ENCODE data around the gene SYNDIG1L.

DNA sequence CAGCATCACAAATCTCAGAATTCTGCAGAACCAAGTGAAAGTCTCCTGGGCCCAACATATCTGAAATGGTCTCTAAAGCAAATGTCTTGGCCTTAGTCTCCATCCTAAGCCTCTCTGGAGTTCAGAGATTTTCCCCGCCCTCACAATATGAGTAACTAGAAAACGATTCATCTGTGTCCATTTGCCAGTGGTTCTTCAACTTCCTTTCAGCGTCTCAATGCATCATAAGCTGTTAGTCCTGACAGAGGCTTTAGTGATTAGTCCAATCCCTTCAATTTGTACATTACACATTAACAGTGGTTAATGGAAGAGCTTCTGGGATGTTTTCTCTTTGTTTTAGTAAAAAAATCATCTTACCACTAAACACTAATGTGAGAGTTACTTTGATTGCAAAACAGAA is 49.7 kb upstream of the SYNDIG1L start:
- TF ChIP-seq, protein P1, sequence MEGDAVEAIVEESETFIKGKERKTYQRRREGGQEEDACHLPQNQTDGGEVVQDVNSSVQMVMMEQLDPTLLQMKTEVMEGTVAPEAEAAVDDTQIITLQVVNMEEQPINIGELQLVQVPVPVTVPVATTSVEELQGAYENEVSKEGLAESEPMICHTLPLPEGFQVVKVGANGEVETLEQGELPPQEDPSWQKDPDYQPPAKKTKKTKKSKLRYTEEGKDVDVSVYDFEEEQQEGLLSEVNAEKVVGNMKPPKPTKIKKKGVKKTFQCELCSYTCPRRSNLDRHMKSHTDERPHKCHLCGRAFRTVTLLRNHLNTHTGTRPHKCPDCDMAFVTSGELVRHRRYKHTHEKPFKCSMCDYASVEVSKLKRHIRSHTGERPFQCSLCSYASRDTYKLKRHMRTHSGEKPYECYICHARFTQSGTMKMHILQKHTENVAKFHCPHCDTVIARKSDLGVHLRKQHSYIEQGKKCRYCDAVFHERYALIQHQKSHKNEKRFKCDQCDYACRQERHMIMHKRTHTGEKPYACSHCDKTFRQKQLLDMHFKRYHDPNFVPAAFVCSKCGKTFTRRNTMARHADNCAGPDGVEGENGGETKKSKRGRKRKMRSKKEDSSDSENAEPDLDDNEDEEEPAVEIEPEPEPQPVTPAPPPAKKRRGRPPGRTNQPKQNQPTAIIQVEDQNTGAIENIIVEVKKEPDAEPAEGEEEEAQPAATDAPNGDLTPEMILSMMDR (conservative IDR thresholded peaks at IDR 0.05; ENCODE audit: low read depth, low read length) = no peak
- TF ChIP-seq EZH2phosphoT487 (IDR thresholded peaks at IDR 0.05; ENCODE audit: borderline replicate concordance, low read length) = no peak
- TF ChIP-seq EZH2 (IDR thresholded peaks at IDR 0.05; ENCODE audit: low read length, unreplicated experiment) = no peak
